ENCODE results near the gene CDC123.

GRCh38 chr10:12184165-12184564 lies 11.8 kb upstream of the CDC123 start:
- TF ChIP-seq POLR2A (IDR thresholded peaks at IDR 0.05) (no peak), CTCF (IDR thresholded peaks at IDR 0.05) (no peak), POLR2AphosphoS5 (IDR thresholded peaks at IDR 0.05) (no peak), EP300 (IDR thresholded peaks at IDR 0.05) (no peak)

Measured in sigmoid colon (tissue), 4 donors.